ENCODE measurements around the gene CSF1R. TPM values are rescaled to one million over a fixed set of nuclear protein-coding genes. Genes with fewer than 3 reads are reported as not detected.

CSF1R gene
- total and polyA plus RNA-seq, 2 of the 8 experiments (the other 6 are each of a cell fraction or from before 2014, with no cell fraction given), result 0.12 TPM; not detected in 1

DNA sequence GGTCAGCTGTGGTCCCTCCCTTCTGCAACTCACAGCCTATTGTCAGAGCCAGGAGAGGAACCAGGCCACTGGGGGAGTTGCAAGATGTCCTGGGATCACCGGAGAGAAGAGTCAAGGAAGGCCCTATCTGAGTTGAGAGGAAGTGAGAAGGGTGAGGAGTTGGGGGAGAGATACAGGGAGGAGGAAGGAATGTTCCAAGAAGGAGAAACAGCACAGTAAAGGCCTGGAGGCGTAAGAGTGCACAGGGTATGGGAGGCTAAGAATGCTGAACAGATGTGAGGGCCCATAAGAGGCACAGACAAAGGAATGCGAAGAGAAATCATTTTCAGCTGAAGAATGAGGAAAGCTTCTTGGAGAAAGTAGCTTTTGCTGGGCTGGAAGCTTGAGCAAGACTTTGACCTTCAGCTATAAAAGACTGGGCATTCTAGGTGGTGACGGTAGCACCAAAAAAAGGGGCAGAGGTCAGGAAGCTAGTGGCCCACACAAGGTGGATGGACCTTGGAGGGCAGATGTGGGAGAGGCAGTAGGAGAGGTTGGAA, 21.6 kb upstream of the CSF1R start (continued):
- TF ChIP-seq KDM4A (IDR thresholded peaks at IDR 0.05; ENCODE audit: low read depth, low read length, severe bottlenecking) (no peak), NANOG (IDR thresholded peaks at IDR 0.05; ENCODE audit: insufficient read depth, low read depth, low read length, poor library complexity, severe bottlenecking) (no peak), USF2 (IDR thresholded peaks at IDR 0.05; ENCODE audit: low read length) (no peak), BRCA1 (IDR thresholded peaks at IDR 0.05; ENCODE audit: low read depth, low read length) (no peak)
